Upper lobe of right lung (tissue), 1 donor: ENCODE measurements around the gene TNN. TPM values are rescaled to one million over a fixed set of nuclear protein-coding genes. Genes with fewer than 3 reads are reported as not detected.

Source experiments
- ATAC-seq: fragments of 200-7000 bp; cut with Tn5 transposase; one replicate; pipeline ENCODE4 v1.9.1; 2020; ENCODE audit warnings: mild to moderate bottlenecking, moderate library complexity
- DNase-seq: peaks from one replicate; pipeline ENCODE4 v3.0.0-alpha.2; 2020
- H3K27ac ChIP-seq: fragments of 200-600 bp; one replicate; pipeline ENCODE4 v1.8.0; 2022
- H3K27me3 ChIP-seq: fragments of 200-600 bp; one replicate; pipeline ENCODE4 v1.8.0; 2022; ENCODE audit warnings: mild to moderate bottlenecking
- H3K36me3 ChIP-seq: fragments of 200-600 bp; one replicate; pipeline ENCODE4 v1.8.0; 2022
- H3K4me1 ChIP-seq: fragments of 200-600 bp; one replicate; pipeline ENCODE4 v1.8.0; 2022
- H3K4me3 ChIP-seq: fragments of 200-600 bp; one replicate; pipeline ENCODE4 v1.8.0; 2022; ENCODE audit warnings: mild to moderate bottlenecking
- H3K9me3 ChIP-seq: fragments of 200-600 bp; one replicate; pipeline ENCODE4 v1.8.0; 2022
- intact Hi-C: fragments of 100-400 bp; cut with DNase I; formaldehyde crosslinking; loops from one replicate; pipeline ENCODE4 v1.11.0; 2022
- total RNA-seq: library from RNA; stranded (reverse); fragmentation: NEBNext Ultra II Directional; extraction: Animal tissue kit (Norgen Biotek cat#: 25700); gene quantifications from one replicate; pipeline ENCODE4 v1.2.1, GENCODE V29; 2021
- TF ChIP-seq, protein P1 (sequence below): fragments of 200-600 bp; IDR thresholded peaks from one replicate; pipeline ENCODE4 v1.8.0; 2022; ENCODE audit warnings: antibody characterized with exemption
- donor health status: DM: no; HTN: yes; CAD: no; lungs with severe emphysema.

The TNN gene
- total RNA-seq, 1 donor from 2014 or later: not detected

DNA sequence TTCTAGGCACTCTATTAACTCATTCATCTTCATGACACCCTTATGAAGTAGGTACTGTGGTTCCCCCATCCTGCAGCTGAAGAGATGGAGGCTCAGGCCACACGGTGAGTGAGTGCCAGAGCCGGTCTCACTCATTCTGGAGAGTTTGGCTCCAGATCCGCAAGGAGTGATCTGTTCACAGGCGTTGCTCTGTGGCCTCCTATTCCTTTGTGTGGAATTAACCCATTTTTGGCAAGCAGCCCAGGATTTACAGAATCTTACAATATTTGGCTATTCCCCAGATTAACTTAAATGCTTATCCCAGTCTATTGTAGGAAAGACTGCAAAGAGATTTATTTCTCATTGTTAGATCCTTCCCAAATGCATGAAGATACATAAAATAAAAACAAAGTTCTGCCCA is 95.3 kb downstream of the TNN start:
- H3K4me1 ChIP-seq: no peaks in the 10 kb centered on the region
- H3K4me3 ChIP-seq: no peak overlapping the region
- TF ChIP-seq, protein P1, sequence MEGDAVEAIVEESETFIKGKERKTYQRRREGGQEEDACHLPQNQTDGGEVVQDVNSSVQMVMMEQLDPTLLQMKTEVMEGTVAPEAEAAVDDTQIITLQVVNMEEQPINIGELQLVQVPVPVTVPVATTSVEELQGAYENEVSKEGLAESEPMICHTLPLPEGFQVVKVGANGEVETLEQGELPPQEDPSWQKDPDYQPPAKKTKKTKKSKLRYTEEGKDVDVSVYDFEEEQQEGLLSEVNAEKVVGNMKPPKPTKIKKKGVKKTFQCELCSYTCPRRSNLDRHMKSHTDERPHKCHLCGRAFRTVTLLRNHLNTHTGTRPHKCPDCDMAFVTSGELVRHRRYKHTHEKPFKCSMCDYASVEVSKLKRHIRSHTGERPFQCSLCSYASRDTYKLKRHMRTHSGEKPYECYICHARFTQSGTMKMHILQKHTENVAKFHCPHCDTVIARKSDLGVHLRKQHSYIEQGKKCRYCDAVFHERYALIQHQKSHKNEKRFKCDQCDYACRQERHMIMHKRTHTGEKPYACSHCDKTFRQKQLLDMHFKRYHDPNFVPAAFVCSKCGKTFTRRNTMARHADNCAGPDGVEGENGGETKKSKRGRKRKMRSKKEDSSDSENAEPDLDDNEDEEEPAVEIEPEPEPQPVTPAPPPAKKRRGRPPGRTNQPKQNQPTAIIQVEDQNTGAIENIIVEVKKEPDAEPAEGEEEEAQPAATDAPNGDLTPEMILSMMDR: no peak
- H3K27me3 ChIP-seq: no peaks in the 10 kb centered on the region
- H3K36me3 ChIP-seq: peaks cover 82% of the 10 kb centered on the region
- H3K27ac ChIP-seq: no peak overlapping the region
- ATAC-seq: no peak
- H3K9me3 ChIP-seq: no peaks in the 10 kb centered on the region
- intact Hi-C loops: no loop called here
- DNase-seq: no peak

DNA sequence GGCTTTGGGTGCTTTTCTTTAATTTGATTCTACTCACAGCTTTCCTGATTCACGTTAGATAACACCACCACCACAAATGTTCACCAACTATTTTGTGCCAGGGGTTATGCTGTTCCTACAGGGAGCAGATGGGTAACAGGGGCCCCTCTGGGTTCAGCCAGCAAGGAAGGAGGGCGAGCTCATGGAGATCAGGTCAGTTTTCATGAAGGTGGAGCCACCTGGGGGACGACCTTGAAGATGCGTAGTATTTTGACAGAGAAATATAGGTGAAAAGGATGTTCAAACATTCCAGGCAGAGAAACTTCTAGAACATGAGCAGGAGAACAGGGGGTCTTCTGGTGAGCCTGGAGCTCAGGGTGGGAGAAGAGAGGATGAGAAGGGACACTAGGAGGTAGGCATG is 96.1 kb downstream of the TNN start:
- Histone ChIP-seq H3K27me3 (no peaks in the 10 kb centered on the region), H3K27ac (no peak overlapping the region), H3K9me3 (no peaks in the 10 kb centered on the region), H3K4me3 (no peak overlapping the region), H3K4me1 (no peaks in the 10 kb centered on the region), H3K36me3 (peaks cover 78% of the 10 kb centered on the region)
- intact Hi-C loops: no loop called here
- ATAC-seq: no peak
- TF ChIP-seq, protein P1: no peak
- DNase-seq: no peak

DNA sequence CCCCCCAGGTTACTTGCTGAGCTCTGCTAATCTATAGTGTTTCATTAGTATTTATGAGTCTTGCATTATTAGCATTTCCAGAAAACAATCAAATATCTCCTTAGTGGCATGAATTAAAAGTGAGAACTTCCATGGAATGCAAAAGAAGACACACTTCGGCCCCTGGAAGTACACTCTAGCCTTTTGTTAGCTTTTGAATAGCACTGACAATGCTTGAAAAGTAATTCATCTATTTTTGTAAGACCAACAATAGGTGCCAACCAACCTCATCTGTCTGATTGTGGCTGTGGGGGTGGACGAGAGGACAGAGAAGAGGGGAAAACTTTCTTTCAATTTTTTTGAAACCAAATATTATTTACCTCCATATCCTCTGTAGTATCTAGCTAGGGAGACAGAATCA is 97.1 kb downstream of the TNN start:
- no peaks in the 10 kb centered on the region for H3K9me3 ChIP-seq
- DNase-seq (no peak), ATAC-seq (no peak)
- TF ChIP-seq, protein P1: no peak
- peaks cover 7% of the 10 kb centered on the region for H3K4me1 ChIP-seq
- no peak overlapping the region for H3K4me3 ChIP-seq
- intact Hi-C loops: no loop called here
- no peaks in the 10 kb centered on the region for H3K27me3 ChIP-seq
- peaks cover 72% of the 10 kb centered on the region for H3K36me3 ChIP-seq
- no peak overlapping the region for H3K27ac ChIP-seq

DNA sequence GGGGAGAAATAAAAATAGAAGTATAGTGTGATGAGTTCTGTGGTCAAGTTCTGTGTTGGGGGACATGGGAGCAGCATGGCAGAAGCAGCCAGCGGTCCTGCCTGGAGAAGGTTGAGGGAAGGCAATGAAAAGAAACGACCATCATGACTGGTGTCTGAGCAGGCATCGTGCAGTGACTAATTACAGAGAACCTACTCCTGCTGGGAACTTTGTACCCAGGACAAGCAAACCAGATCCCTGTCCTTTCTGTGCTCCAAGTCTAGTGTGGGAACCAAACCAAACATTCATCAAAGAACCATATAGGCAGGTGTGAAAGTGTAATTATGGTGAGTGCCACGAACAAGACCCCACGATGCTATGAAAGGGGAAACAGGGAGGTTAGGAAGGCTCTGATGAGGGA is 99.1 kb downstream of the TNN start:
- Histone ChIP-seq H3K27ac (no peak overlapping the region), H3K9me3 (no peaks in the 10 kb centered on the region), H3K27me3 (no peaks in the 10 kb centered on the region), H3K36me3 (peaks cover 61% of the 10 kb centered on the region), H3K4me1 (peaks cover 12% of the 10 kb centered on the region), H3K4me3 (no peak overlapping the region)
- intact Hi-C loops: no loop called here
- ATAC-seq: no peak
- no peak for DNase-seq
- TF ChIP-seq, protein P1: no peak

DNA sequence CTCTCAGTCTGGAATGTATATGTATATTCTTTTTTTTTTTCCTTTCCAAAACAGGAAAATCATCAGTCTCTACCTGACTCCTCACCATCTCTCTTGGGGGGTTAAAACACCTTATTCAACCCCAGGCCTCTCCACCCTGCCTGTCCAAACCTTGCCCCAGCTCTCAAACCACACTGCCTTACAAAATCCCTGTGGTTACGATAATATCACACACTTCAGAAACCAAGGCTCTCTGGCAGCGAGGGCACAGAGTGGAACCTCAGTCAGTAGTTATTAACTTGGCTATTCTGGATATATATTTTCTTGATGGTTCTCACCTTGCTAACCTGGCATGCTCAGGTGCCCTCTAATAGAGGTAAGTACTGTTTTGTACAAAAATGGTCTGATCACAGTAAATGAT is 100.2 kb downstream of the TNN start:
- H3K27me3 ChIP-seq: no peaks in the 10 kb centered on the region
- intact Hi-C loops: no loop called here
- H3K36me3 ChIP-seq: peaks cover 59% of the 10 kb centered on the region
- no peak for ATAC-seq
- H3K9me3 ChIP-seq: no peaks in the 10 kb centered on the region
- TF ChIP-seq, protein P1: no peak
- H3K4me3 ChIP-seq: no peak overlapping the region
- no peak for DNase-seq
- H3K4me1 ChIP-seq: peaks cover 12% of the 10 kb centered on the region
- H3K27ac ChIP-seq: no peak overlapping the region

DNA sequence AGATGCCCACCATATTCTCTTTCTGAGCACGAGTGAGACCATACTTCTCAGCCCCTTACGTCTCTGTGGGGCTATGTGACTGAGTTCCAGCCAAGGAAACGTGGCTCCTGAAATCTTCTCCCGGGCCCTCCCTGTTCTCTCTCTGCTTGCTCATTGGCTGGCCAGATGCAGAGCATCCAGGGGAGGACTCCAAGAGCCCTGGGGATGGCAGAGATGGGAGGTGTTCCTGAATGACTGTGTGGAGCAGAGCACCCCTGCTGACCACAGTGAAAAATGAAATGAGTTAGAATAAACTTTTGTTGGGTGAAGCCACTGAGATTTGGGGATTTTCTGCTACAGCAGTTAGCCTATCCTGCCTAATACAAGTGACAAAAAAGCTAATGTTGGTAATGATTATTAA is 101.1 kb downstream of the TNN start:
- ATAC-seq (no peak), DNase-seq (no peak)
- no peak overlapping the region for H3K27ac ChIP-seq
- H3K4me1 ChIP-seq: peaks cover 15% of the 10 kb centered on the region
- H3K36me3 ChIP-seq: peaks cover 58% of the 10 kb centered on the region
- intact Hi-C loops: no loop called here
- H3K9me3 ChIP-seq: no peaks in the 10 kb centered on the region
- TF ChIP-seq, protein P1: no peak
- H3K27me3 ChIP-seq: no peaks in the 10 kb centered on the region
- no peak overlapping the region for H3K4me3 ChIP-seq
